ENCODE results near the gene SPSB4.
A peak's percentile ranks its signal among the peaks of the same experiment; 100 is the strongest.
"Not testable (repeated sequence)": the region's sequence is repeated elsewhere in the genome, so short reads cannot be mapped to it uniquely, and the experiment has no call there.

SPSB4 gene

DNA sequence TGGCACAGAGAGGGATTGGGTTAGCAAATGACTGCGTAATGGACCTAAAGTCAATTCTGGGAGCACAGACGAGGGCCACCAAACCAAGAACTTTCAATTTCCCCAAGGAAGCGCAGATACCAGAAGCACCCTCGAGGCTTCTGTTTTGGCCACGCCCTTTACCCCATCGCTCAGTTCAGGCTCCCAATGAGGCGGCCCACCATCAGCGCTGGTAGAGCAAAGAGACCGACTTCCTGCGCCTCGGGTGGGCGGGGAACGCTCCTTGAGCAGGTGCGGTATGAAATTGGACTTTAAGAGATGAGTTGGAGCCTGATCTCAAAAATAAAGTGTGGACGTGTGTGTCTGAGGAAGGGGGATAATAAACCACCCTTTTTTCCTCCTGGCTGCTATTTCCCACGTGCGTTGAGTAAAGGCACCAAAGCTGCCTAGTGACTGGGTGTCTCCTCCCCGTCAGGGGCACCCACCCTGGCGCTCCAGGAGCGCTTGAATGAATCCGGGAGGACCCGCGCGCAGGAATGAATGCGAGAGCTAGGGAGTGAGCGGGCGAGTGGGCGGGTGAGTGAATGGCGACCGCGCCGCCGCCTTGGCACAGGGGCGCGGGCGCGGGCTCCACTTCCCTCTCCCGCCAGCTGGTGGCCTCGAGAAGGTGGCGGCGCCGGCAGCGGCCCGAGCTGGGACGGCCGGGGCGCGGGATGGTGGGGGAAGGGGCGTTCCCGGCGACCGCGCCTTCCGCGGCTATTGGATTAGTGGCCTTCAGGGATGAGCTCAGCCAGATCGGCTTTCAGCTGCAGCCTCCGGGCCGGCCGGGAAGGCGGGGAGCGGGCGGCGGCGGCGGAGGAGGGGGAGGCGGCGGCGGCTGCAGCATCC lies at the start of gene SPSB4:
Gene SPSB4 (plus strand): TSS at position 772 of the 867 bp plus-strand sequence. CDS start 14,758 bp downstream, outside the sequence.
- no peak for DNase-seq

DNA sequence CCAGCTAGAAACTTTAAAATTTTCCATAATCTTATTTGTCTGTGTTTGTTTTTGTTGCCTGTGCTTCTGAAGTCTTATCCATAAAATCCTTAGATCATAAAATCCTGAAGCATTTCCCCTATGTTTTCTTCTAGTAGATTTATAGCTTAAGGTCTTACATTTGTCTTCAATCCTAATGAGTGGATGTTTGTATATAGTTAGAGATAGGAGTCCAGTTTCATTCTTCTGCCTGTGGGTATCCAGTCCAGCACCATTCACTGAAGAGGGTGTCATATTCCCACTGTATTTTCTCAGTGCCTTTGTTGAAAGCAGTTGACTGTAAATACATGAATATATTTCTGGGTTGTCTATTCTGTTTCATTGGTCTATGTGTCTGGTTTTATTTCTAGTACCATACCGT lies 44.8 kb upstream of the SPSB4 start:
- no peak for DNase-seq

DNA sequence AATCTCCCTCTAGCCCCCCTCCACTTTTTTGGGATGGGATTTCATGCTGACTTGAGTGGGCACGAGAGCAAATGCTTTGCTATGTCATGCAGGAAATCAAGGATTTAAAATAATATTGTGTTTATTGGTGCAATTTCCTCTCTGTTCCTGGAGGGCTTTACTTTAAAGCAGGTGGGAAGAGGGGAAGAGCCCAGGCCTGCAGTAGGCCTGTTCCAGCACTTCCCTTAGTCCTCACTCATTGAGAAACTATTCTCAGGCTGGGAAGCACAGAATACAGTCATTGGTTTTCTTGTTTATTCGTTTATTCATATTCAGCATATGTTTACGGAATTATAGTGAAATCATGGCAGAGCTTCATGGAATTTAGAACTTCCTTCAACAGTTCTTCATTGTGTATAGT lies 41.7 kb upstream of the SPSB4 start:
- no peak for DNase-seq

DNA sequence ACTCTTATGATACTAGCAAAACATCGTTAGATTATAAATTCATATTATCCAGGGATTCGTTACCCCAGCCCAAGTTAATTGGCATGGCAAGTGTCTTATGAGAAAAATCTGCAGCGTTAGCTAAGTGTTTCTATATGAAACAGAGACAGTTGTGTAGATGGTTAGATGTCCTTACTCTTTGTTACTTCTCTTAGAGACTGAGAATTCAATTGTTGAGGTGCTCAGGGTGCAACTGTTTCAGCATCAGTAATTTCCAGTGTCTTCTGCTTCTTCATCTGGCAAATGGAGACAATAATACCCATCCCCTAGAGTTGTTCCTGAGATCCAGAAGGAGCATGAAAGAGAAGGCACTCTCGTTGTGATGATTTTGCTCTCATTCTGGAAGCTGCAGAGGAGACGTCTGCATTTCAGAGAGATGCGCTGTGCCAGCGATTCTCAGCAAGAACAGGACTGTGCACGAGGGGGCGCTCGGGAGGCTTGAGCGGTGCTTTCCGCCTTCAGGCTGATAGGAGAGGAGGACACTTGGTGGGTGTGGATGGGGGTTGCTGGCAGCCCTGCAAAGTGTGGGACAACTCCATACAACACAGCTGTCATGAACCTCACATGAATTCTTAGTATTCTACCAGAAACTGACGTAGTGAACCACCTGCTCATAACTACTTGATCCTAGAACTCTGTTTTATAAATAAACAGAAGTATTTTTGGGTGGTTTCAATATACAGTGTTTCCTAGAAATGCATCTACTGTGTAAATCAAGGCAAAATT lies 39.7 kb upstream of the SPSB4 start:
- DNase-seq, result peak; percentile 61 to 62

DNA sequence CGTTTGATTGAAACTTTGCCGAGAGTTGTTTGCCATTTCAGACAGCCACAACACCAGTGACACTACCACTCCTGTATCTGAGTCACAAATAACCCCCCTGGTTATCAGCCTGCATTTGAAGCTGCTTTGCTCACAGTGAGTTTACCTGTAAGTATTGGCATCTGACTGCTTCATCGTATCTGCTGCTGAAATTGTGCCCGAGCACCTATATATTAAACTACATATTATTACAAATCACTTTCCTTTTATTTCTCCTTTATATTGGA lies 39.2 kb upstream of the SPSB4 start:
- no peak for DNase-seq

DNA sequence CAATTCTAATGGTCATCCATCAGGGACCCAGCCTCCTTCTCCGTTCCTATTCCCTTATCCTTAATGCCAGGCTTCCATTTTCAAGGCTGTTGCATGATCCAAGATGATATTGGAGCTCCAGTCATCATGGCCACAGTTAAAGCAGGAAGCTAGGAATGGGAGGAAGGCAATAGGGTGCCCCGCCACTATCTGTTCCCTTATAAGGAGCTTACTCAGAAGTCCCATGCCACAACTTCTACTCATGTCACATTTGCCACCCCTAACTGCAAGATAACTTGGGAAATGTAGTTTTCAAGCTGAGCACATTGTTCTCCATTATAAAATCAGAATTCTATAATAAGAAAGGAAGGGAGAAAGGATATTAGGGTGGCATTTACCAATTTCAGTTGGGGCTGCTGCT lies 38.6 kb upstream of the SPSB4 start:
- no peak for DNase-seq

DNA sequence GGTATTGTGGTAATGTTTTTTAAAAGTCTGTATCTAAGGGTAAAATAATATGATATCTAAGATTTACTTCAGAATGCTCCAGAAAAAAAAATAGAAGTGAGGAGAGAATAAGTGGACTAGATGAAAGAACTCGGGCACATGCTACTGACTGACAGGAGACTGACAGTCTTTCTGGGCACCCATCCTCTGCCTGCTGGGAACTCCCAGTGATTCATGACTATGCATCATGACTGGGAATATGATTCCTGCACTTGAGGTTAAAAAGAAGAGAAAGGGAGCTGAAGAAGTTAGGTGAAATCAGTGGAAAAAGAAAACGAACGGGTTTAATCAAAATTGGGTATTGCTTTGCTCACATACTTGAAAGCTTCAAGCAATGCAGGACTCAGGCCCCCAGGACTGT lies 35.7 kb upstream of the SPSB4 start:
- DNase-seq, result no peak

DNA sequence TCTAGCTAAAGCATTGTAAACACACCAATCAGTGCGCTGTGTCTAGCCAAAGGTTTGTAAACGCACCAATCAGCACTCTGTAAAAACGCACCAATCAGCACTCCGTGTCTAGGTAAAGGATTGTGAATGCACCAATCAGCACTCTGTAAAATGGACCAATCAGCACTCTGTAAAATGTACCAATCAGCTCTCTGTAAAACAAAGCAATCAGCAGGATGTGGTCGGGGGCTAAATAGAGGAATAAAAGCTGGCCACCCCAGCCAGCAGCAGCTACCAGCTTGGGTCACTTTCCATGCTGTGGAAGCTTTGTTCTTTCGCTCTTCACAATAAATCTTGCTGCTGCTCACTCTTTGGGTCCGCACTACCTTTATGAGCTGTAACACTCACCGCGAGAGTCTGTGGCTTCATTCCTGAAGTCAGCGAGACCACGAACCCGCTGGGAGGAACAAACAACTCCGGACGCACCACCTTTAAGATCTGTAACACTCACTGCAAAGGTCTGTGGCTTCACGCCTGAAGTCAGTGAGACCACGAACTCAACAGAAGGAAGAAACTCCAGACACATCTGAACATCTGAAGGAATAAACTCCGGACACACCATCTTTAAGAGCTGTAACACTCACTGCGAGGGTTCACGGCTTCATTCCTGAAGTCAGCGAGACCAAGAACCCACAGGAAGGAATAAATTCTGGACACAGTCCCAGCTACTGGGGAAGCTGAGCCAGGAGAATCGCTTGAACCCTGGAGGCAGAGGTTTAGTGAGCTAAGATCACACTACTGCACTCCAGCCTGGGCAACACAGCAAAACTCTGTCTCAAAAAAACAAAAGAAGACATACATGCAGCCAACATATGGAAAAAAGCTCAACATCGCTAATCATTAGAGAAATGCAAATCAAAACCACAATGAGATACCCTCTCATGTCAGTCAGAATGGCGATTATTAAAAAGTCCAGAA lies 33.5 kb upstream of the SPSB4 start:
- DNase-seq, result not testable (repeated sequence)

DNA sequence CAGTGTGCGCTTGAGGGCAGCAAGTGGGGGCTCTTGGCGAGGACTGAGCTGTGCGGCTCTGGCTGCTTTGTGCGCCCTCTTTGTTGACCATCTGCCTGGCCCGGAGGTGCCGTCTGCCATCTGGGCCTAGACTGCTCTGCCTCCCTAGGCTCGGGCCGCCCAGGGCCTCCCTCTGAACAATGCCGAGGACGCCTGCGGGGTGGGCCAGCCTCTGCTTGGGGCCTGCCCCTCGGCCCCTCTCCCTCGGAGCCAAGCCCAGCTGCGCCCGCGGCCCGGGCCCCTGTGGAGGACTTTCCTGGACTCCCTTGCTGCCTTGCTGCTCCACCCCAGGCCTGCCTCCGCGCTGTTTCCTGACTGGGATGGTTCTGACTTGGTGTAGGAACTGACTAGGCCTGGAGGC lies 31.9 kb upstream of the SPSB4 start:
- no peak for DNase-seq

DNA sequence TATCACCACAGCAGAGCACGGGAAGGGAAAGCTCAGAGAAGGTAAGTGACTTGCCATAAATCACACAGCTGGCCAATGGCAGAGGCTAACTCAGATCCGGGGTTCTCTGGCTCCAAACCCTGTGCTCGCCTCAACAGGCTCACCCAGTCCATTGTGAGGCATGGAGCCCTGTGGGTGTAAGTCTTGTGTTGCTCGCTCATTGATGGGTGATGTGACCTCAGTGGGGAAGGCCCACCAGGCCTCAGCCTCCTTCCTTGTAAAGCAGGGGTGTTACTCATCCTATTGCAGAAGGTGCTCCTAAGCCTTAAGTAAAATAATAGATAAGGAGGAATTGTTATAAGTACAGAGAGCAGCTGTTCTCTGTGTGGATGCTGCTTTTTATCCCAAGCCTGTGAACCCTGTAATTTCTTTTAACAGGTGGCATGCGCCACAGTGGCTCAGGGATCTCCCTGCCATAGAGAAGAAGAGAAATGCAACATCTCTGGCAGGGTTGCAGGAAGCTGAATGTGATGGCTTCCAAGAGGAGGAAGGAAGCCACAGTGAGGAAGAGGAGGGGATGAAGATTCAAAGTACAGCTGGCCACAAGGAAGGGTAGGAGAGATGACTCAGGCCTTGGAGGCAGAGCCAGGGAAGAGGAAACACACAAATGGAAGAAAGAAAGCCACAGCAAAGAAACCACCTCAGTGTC lies 30.9 kb upstream of the SPSB4 start:
- DNase-seq, result no peak

DNA sequence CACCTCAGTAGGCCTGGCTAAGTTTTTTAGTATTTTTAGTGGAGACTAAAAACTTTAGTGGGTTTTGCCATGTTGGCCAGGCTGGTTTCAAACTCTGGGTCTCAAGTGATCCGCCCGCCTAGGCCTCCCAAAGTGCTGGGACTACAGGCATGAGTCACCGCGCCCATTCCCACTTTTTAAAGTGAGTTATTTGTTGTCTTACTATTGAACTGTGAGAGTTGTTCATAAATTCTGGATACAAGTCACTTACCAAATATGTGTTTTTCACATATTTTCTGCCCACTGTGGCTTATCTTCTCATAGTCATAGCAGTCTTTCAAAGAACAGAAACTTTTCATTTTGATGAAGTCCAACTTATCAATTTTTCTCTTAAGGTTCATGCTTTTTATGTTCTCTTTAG lies 29.9 kb upstream of the SPSB4 start:
- no peak for DNase-seq

DNA sequence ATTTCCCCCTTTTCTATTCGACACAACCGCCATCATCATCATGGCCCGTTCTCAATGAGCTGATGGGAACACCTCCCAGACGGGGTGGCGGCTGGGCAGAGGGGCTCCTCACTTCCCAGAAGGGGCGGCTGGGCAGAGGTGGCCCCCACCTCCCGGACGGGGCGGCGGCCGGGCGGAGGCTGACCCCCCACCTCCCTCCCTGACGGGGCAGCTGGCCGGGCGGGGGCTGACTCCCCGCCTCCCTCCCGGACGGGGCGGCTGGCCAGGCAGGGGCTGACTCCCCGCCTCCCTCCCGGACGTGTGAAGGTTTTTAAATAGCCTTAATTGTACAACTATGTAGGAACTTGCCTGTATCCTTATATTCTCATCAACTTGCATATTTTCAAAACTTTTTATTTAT lies 20.9 kb upstream of the SPSB4 start:
- no peak for DNase-seq

DNA sequence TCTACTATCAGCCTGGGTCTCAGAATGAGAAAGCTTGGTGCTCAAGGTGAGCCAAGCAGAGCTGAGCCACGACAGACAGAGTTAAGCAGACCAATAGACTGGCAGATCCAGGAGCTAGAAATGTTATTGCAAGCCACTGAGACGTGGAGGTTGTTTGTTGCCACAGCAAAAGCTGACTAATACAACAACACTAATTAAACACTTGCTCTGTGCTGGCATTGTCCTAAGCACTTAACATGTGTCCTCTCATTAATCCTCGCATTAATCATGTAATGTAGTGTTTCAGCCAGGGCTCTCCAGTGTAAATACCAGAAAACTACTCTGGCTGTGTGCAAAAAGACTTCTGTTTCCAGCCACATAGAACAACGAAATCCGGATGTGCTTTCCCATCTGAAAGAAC lies 11.6 kb upstream of the SPSB4 start:
- DNase-seq, result no peak

DNA sequence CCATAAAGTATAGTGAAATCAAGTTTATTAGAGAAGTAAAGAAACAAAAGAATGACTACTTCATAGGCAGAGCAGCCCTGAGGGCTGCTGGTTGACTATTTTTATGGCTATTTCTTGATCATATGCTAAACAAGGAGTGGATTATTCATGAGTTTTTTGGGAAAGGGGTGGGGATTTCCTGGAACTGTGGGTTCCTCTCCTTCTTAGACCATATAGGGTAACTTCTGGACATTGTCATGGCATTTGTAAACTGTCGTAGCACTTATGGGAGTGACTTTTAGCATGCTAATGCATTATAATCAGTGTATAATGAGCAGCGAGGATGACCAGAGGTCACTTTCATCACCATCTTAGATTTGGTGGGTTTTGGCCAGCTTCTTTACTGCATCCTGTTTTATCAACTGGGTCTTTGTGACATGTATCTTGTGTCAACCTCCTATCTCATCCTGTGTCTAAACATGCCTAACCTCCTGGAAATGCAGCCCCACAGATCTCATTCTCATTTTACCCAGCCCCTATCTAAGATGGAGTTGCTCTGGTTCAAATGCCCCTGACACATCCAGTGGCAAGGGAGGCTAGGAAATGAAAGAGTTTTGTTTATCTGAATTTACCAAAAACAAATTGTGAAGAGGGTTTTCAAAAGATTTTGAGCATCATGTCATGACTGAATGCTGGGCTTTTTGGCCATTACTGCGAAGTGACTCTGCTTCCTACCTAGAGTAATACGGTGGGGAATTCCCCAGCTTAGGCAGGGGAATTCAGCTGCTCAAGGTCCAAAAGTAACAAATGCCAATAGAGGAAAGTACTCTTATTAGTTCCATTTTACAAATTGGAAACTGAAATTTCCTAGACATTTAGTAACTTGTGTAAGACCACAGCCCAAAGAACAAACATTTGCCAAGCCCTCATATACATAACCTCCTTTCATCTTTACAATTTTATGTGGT lies 6.2 kb upstream of the SPSB4 start:
- DNase-seq, result no peak

DNA sequence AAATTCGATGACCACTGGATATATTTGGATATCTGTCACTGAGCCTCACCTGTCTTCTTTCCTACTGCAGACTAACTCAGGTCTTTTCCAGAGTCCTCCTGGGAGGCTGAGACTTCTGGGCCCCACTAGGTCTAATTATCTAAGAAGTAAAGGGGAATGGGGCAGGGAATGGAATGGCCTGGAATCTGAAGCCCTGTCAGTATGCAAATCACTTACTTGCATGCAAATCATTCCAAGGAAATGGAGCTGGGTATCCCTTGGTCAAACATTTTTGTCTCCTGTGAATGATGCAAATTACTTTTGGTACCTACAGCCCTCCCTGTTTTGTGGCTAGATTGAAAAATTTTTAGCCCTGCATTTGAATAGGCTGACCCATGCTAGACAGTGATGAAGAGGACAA lies 5.3 kb upstream of the SPSB4 start:
- DNase-seq, result no peak

DNA sequence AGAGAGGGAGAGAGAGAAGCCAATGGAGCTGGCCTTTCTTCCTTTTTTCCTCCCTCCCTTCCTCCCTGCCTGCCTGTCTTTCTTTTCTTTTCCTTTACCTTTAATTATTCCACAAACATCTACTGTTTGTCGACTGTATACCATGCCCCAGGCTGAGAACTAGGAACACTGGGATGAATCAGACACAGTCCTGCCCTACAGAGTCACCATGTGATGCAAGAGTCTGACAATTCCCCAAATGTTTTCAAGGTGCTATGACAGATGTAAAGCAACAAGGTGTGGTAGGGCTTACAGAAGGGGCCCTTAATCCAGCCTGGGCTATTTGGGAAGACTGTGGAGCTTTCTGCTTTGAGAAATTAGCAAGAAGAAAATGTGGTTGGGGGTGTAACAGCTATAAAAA lies 4.0 kb upstream of the SPSB4 start:
- DNase-seq, result no peak

DNA sequence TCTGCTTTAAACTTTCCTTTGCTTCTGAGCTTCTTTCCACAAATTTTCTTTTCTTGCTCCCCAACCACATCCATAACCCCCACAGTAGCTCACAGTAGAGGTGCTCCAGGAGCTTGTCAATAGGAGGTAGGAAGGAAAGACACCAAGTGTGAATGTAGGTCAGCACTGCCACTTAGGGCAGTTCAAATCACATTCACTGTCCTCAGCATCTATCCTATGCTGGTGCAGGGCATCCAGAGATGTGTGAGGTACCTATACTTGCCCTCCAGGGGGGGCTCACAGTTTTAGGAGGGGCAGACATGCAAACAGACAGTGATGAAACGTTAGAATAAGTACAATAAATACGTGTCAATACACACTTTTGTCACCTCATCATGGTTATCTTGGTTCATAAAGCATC lies 1.5 kb upstream of the SPSB4 start:
- DNase-seq, result no peak

DNA sequence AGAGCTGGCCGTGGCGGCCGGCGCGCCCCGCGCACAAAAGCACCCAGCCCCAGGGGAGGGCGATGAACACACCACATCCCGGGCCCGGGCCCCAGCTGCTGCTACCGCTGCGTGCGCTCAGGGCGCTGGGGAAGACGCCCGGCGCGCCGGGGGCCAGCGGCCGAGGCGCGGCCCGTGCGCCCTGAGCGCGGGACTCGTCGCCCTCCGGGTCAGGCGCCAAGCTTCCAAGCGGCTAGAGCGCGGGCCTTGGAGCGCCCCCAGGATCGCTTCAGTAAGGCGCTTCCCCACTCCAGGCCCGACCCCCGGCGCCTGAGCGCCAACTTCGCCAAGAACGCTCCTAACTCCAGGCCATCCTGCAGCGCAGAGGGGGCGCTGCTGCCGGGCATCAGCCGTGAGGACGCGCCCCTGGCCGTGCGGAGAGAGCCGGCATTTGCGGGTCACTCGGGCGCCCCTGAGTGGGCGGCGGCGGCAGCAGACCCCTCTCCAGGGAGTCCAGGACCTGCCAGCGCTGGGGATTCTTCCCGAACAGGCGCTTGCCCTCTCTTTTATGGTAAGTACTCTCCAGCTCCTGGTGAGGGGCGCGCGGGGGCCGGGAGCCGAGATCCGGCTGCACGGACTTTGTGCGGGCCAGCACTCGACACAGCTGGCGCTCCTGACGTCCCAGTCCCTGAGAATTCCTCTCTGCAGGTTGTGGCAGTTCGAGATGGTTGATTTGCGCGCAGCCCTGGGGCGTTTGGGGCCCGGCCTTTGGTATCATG lies 475 bp downstream of the SPSB4 start:
- DNase-seq, result no peak

DNA sequence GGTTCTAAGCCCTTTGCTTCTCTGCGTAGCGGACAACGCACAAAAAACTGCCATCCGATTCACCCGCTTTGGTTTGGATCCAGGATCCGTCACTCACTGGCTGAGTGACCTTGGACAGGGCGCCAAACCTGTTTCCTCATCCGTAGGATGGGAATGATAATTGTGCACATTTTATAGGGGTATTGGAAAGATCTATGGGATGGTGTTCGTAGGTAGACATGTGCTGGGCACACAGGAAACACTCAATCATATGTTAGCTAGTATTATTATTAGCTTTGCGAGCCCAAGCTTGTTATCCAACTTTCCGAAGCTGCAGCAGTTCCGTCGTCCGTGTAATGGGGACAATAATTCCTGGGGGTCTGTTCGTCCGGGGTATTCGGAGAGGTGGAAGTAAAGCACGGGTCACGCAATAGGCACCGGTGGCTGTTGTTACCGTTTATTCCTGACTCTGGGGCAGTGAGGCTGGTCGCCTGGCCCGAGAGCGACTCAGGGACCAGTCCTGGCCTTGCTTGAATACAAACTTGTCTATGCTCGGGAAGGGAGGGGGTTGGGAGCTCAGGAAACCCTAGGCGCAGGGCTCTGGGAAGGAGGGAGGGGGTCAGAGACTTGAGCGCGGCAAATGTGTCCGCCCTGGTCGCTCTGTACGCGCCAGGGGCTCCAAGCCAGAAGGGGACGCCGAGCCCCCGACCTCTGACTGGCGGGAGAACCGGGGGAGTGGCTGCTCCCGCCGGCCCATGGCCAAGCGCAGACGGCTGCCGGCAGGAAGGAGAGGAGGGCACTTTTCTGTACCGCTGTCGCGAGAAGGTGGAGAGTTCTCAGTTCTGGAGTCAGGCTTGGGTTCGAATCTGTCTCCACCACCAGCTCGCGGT lies 1.3 kb downstream of the SPSB4 start:
- DNase-seq, result no peak

DNA sequence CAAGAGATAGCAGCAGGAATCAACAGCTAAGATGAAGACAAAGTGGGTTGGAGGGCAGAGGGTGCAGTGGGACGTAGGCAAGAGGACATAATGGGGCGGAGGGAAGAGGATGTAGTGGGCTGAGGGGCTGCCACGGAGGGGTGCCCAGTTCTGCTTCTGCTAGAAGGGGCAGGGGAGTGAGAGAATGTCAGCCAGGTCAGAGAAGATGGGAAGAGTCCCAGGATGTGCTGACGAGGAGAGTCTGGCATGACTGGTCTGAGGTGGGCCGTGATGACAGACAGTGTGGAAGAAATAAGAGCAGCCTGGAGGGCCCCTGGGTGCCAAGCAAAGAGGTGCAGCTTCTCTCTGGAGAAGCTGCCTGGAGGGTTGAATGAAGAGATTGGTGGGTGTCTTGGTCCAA lies 4.0 kb downstream of the SPSB4 start:
- DNase-seq, result no peak

Data from activated CD4-positive, alpha-beta T cell treated with anti-CD3 and anti-CD28 coated beads for 4 hours (primary cell).